HFFc6 (cell line): Measurements from ENCODE around the gene PRR27. TPM values are rescaled to one million over a fixed set of nuclear protein-coding genes. Genes with fewer than 3 reads are reported as not detected.

Experiments
- DNase-seq: peaks from one replicate; pipeline ENCODE4 v3.0.0-alpha.2; 2018
- H3K27ac Mint-ChIP-seq: 2 replicates; pipeline ENCODE4 v1.8.0; 2020; ENCODE audit warnings: mild to moderate bottlenecking, mixed read lengths
- H3K27me3 Mint-ChIP-seq: 2 replicates; pipeline ENCODE4 v1.8.0; 2021; ENCODE audit warnings: mild to moderate bottlenecking, moderate library complexity, mixed read lengths; ENCODE audit not compliant: insufficient read depth
- H3K36me3 Mint-ChIP-seq: 2 replicates; pipeline ENCODE4 v1.8.0; 2021; ENCODE audit warnings: low read depth, mixed read lengths
- H3K4me1 Mint-ChIP-seq: 2 replicates; pipeline ENCODE4 v1.8.0; 2020; ENCODE audit warnings: low read depth, mixed read lengths
- H3K4me3 Mint-ChIP-seq: 2 replicates; pipeline ENCODE4 v1.8.0; 2020; ENCODE audit warnings: mild to moderate bottlenecking, moderate library complexity, mixed read lengths
- H3K9me3 Mint-ChIP-seq: 2 replicates; pipeline ENCODE4 v1.8.0; 2020; ENCODE audit warnings: mild to moderate bottlenecking, mixed read lengths
- CTCF ChIP-seq: fragments of 200-600 bp; sonication (generic); IDR thresholded peaks from 2 replicates; pipeline ENCODE4 v1.5.0; 2021; ENCODE audit warnings: antibody characterized with exemption, mild to moderate bottlenecking
- total RNA-seq, 6 experiments: library from RNA; stranded (reverse); fragmentation: NEBNext Ultra II Directional; extraction: Animal tissue kit (Norgen Biotek cat#: 25700); gene quantifications; 2 replicates in 1 of 6; 3 replicates in 5 of 6; pipeline ENCODE4 v1.2.3, GENCODE V29; 2021

The PRR27 gene
- total RNA-seq, 6 experiments from 2014 or later, result not detected

- peaks cover 14% of the 10 kb centered on the region for H3K9me3 Mint-ChIP-seq
- no peaks in the 10 kb centered on the region for H3K27me3 Mint-ChIP-seq
- no peak for DNase-seq
- H3K4me1 Mint-ChIP-seq, result no peaks in the 10 kb centered on the region
- TF ChIP-seq CTCF, result no peak
- H3K4me3 Mint-ChIP-seq, result no peak overlapping the region
- no peaks in the 10 kb centered on the region for H3K36me3 Mint-ChIP-seq
- H3K27ac Mint-ChIP-seq, result no peak overlapping the region
These were observed 24.1 kb downstream of the PRR27 start for GRCh38 chr4:70178075-70178660.

- Mint-ChIP-seq H3K27ac (no peak overlapping the region), H3K27me3 (no peaks in the 10 kb centered on the region), H3K4me1 (no peaks in the 10 kb centered on the region), H3K9me3 (peaks cover 11% of the 10 kb centered on the region), H3K36me3 (no peaks in the 10 kb centered on the region), H3K4me3 (no peak overlapping the region)
- DNase-seq, result no peak
- TF ChIP-seq CTCF, result no peak
These were observed 25.8 kb downstream of the PRR27 start for GRCh38 chr4:70179811-70180210.

- no peaks in the 10 kb centered on the region for H3K36me3 Mint-ChIP-seq
- peaks cover 11% of the 10 kb centered on the region for H3K9me3 Mint-ChIP-seq
- no peak for TF ChIP-seq CTCF
- H3K4me1 Mint-ChIP-seq, result no peaks in the 10 kb centered on the region
- no peak overlapping the region for H3K4me3 Mint-ChIP-seq
- DNase-seq, result no peak
- no peaks in the 10 kb centered on the region for H3K27me3 Mint-ChIP-seq
- H3K27ac Mint-ChIP-seq, result no peak overlapping the region
These were observed 27.8 kb downstream of the PRR27 start for GRCh38 chr4:70181864-70182263.

- Mint-ChIP-seq H3K4me1 (no peaks in the 10 kb centered on the region), H3K27me3 (no peaks in the 10 kb centered on the region), H3K4me3 (no peak overlapping the region), H3K27ac (no peak overlapping the region), H3K9me3 (peaks cover 6% of the 10 kb centered on the region), H3K36me3 (no peaks in the 10 kb centered on the region)
- TF ChIP-seq CTCF, result no peak
- DNase-seq, result no peak
These were observed 28.6 kb downstream of the PRR27 start for GRCh38 chr4:70182517-70183167.

- Mint-ChIP-seq H3K27ac (no peak overlapping the region), H3K27me3 (no peaks in the 10 kb centered on the region), H3K4me3 (no peak overlapping the region)
These were observed 29.3 kb downstream of the PRR27 start for GRCh38 chr4:70183168-70183939.

More at GRCh38 chr4:70183168-70183939, 29.3 kb downstream of the PRR27 start:
- no peaks in the 10 kb centered on the region for H3K4me1 Mint-ChIP-seq
- peak; percentile 57 for TF ChIP-seq CTCF
- no peaks in the 10 kb centered on the region for H3K36me3 Mint-ChIP-seq
- no peak for DNase-seq
- peaks cover 6% of the 10 kb centered on the region for H3K9me3 Mint-ChIP-seq
